Mucosa of gallbladder (tissue), 1 donor: ENCODE data around the gene THSD7B. TPM values are rescaled to one million over a fixed set of nuclear protein-coding genes. Genes with fewer than 3 reads are reported as not detected.

Experiments used
- DNase-seq: peaks from one replicate; pipeline ENCODE4 v3.0.0-alpha.2; 2020; ENCODE audit warnings: low spot score
- total RNA-seq: library from RNA; stranded (reverse); gene quantifications from one replicate; pipeline ENCODE4 v1.2.1, GENCODE V29; 2021
- donor health status: DM: no; HTN: no; CAD: no.

THSD7B gene
- total RNA-seq, 1 donor from 2014 or later: 0.75 TPM

DNA sequence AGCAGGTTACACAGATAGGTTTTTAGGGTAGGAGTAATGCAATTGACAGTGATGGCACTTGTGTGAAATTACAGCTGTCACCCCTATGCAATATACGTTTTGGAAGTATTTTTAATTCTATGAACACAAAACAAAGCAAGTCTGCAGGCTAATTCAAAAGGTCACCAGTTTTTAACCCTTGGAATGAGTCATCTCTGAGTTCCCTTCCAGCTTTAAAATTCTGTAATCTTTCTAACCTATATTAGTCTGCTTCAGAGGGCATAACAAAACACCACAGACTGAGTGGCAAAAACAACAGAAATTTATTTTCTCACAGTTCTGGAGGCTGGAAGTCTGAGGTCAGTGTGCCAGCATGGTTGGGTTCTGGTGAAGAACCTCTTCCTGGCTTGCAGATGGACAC is 602.0 kb downstream of the THSD7B start:
- no peak for DNase-seq

- no peak for DNase-seq
These were observed 603.8 kb downstream of the THSD7B start for GRCh38 chr2:137369106-137369505.

DNA sequence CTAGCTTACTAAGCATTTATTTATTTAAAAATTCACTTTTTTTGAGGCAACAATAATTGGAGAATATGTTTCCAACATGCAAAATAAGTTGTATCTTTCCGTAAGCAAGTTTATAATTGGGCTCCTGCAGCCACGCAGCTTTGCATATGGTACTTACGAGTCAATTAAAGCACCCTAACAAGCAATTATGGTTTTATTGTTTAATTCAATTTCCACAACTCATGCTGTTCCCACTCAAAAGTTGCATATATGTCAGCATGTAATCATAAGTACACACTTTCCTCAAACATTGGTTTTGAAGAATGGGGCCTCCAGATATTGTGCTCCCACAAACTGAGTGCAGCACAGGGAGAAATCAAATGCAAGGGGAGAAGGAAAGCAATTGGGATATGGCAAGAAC is 613.8 kb downstream of the THSD7B start:
- DNase-seq: no peak

DNA sequence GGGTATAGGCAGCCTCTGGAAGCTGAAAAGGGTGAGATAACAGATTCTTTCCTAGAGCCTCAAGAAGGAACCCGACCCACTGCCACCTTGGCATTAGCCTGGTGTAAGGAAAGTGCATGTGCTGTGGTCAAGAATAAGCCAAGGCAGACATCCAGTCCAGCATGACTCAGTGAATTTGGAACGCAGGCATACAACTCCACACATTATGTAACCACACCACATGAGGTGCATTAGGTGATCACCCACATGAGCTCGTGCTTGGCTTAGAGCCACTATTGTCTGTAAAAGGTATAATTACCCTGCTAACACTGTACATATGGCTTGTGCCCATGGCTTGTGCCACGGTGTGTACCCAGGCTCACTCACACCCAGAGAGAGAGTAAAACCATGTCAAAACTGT is 615.3 kb downstream of the THSD7B start:
- no peak for DNase-seq

DNA sequence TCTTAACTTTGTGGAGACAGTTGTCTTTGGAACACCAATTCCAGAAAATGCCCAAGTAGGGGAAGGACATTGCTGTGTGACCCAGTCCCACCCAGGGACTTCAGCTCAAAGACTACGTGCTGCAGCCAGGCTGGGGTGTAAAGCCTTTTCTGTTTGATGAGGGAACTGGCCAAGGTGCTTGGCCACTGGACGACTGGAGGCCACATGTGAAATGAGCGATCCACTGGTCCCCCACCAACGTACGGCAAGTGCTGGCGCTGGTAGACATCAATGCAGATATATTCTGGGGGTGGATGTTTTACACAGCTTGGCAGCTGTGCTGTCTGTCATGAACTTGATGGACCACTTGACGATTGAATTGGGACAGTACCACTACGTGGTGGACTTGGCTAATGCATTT is 616.4 kb downstream of the THSD7B start:
- no peak for DNase-seq

GRCh38 chr2:137383391-137383790 is 618.0 kb downstream of the THSD7B start:
- no peak for DNase-seq

DNA sequence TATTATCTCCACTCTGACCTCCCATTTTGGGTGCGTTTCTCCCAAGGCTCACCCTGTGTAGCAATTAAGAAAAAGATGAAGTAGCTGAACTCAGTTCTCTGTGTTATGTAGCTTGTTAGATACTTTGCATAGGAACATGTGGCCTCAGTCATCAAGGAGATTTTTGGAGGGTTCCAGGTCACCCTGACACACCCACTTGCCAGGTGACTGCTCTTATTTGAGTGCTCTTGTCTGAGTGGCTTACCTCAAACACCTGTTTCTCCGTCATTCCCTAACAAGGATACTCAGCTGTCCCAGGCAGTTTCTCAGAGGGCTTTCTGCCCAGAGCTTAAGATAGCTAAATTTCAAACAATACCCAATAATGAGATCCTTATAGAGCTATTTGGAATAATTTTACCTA is 621.7 kb downstream of the THSD7B start:
- no peak for DNase-seq

DNA sequence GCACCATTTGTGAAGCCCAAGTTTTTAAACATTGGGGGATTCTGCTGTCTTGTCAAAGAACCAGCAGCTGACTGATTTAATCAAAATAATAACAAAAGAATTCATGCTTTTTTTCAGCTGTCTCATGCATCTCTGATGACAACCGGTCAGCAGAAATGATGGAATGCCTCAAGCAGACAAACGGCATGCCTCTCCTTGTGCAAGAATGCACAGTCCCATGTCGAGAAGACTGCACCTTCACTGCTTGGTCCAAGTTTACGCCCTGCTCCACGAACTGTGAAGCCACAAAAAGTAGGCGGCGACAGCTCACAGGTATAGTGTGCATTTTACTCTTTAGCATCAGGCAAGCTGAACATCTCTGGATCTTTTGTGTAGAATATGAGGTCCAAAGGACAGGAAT is 640.2 kb downstream of the THSD7B start:
- no peak for DNase-seq

DNA sequence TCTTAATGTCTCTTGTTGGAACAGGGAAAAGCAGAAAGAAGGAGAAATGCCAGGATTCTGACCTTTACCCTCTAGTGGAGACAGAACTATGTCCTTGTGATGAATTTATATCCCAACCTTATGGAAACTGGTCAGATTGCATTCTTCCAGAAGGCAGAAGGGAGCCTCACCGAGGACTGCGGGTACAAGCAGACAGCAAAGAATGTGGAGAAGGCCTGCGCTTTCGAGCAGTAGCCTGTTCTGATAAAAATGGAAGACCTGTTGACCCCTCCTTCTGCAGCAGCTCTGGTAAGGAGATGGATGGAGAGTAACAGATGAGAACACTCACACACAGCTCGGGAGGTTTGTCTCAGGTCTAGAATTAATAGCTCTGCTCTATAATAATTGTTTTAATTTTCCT is 646.2 kb downstream of the THSD7B start:
- DNase-seq: no peak

DNA sequence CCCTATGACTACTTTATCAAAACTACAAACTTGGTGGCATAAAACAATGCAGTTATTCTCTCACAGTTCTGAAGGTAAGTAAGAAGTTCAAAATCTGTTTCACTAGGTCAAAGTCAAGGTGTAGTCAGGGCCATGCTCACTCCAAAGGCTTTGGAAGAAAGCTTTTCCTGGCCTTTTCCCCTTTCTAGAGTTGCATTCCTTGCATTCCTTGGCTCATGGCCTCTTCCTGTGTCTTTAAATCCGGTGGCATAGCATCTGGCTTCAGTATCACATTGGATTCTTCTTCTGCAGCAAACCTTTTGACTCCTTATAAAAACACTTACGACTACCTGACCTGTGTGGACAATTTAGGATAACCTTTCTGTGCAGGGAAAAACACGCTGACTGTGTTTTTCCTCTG is 655.4 kb downstream of the THSD7B start:
- no peak for DNase-seq

- DNase-seq: no peak
These were observed 669.8 kb downstream of the THSD7B start for GRCh38 chr2:137435162-137435561.

DNA sequence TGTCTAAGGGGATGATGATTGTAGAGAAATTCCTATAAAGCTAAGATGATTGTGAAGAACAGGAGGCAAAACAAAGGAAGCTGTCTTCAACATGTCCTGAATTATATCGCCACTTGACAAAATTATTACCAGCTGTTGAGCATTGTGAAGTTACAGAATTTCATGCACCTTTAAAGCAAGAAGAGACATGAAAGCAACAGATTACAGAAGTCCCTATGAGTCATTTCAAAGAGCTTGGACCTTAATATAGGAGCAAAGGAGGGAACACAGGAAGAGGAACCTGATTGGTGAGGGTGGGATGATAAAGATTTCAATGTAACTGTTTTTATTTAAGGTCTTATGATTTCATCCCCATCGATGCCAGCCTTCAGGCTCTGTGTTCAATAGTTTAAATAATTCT is 672.0 kb downstream of the THSD7B start:
- no peak for DNase-seq

DNA sequence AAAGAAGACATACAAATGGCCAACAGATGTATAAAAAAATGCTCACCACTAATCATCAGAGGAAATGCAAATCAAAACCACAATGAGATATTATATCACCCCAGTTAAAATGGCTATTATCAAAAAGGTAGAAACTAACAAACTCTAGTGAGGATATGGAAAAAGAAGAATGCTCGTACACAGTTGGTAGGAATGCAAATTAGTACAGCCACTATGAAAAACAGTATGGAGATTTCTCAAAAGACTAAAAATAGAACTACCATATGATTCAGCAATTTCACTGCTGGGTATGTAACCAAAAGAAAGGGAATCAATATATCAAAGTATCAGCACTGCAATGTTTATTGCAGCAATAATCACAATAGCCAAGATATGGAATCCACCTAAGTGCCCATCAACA is 679.6 kb downstream of the THSD7B start:
- no peak for DNase-seq

DNA sequence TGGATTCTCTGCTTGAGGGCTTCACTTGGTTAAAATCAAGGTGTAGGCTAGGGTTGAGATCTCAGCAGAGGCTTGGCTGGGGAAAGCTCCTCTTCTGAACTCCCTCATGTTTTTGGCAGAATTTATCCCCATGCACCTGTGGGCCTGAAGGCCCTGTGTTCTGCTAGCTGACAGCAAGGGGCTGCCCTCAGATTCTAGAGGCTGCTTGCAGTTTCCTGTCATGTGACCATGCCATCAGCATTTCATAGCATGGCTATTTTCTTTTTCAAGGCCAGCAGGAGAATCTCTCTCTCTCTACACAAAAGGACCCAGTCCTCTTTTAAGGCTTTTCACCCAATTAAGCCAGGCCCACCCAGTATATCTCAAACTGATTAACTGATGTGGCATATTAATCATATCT is 684.1 kb downstream of the THSD7B start:
- DNase-seq: no peak

GRCh38 chr2:137454886-137455285 is 689.5 kb downstream of the THSD7B start:
- DNase-seq: no peak

DNA sequence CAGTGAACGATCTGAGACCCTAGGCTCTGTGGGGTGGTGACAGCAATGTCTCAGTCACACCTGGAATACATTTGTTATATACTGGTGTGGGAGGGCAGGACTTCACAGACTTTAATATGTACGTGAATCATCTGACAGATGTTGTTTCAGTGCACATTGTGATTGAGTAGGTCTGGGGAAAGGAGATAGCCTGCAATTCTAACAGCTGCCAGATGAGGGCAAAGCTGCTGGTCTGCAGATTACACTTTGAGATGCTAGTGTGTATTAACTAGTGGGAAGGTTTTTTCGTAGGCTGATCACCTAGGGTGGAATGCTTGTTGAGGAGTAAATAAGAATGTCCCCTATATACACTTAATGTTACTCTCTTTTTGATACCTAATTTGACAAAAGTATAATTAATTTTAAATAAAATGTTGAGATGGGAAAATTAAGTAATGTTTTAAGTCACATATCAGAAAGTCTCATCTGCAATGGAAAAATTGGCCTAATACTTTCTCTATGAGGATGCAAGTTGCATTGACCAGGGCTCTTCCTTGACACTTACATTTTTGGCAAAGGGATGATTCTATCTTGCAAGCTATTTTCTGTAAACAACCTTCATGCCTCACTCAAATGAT is 702.0 kb downstream of the THSD7B start:
- DNase-seq: peak; percentile 14

DNA sequence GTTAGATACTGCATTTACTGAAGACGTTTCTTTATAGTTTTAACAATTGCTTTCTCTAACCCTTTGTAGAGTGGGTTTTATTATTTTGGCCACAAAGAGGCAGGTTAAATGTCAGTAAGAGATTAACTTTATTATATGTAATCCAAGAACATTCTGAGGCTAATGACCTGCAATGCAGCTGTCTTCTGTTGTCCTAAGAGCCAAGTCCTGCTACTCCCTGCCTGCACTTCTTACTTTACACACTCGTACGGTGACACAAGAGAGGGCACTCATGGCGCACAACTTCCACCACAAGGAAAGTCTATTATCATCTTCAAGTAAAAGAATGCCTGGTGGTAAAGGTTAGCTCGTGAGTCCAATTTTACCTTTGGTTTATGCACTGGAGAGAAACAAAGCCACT is 727.9 kb downstream of the THSD7B start:
- DNase-seq: no peak

GRCh38 chr2:137500599-137500998 is 735.3 kb downstream of the THSD7B start:
- no peak for DNase-seq

DNA sequence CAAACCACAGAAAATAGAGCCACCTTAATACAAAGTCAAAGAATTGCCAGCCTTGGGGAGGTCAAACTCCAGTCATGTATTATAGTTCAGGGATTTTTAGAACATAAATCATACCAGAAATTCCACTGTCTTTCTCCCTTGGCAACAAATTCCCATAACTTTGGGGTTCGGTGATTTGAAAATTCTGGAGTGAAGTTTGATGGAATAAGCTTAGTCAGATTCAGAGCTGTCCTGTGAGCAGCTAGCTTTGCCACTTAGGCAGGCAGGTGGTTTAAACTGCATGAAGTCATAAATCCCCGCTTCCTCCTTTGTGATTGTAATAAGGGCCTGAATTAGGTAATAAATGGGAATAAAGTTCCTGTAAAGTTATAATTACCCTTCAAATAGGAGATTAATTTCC is 741.9 kb downstream of the THSD7B start:
- DNase-seq: no peak

- DNase-seq: no peak
These were observed 743.5 kb downstream of the THSD7B start for GRCh38 chr2:137508739-137509384.

DNA sequence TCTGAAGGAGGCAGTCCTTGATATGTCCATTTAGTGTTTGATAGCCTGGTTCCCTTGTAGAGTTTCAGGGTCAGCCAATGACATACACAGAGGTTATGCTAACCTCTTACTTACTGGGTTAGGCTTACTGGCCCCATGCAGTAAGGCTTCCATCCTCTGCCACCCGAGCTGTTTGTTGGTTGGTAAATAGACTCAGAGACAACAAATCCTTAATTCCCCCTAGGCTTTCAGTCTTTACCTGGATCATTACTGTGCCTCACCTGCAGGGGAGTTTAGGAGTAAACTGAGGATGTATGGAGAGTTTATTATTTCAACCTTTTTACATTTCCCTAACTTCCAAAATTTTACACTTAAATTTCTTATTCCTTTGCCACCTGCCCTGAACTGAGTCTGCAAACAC is 746.2 kb downstream of the THSD7B start:
- no peak for DNase-seq

DNA sequence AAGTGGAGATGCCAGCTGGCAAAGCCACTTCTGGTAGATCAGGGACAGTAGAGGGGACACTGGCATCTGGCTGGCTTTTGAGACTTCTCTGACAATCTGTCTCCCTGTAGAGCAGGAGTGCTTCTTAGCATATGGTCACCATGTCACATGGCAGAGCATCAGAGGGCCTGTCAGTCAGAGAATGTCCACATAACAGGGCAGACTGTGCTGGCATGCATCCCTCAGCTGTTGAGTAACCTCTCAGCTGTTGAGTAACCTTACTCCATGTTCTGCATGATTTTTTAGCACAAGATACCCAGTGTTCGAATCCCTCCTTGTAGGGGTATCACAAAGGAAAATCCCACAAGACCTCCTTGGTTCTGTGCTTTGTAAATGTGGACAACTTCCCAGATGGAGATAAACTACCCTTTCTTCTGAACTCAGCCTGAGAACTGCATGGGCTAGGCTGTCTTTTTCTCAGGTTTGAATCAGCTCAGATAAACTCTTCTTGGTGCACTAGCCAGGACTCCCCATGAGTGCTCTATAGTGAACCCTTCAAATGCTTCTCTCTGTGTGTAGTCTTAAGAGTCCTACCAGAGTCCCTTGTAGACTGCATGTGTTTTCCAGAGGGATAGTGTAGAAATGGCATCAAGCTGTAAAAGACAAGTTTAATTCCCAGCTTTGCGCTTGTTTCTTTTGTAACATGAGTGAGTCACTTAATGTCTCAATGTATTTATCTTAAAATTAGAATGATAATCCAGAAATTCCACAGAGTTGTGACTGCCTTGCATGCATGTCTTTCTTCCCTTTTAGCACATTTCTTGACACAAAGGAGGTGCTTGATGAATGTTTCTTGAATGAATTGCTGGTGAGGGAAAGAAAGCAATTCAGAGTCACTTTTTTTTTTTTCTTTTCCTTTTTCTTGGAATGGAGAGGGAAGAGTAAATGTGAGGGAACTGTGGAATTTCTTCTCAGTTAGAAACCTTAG is 756.6 kb downstream of the THSD7B start:
- DNase-seq: no peak

DNA sequence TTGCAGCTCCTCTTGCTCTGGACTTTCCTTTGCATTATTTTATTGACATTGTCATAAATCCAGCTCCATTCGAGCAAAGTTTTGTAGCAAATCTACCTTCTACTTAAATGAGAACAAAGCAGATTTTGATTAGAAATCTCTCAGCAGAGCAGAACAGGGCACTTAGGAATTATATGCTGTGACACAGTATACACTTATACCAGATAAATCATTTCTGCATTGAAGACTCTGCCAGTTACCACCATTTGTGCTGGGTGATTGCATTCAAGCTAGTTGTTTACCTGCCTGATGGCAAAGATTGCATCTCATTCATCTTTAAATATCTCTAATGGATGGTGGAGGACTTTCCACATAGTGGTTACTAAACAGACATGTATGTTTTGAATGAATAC is 757.3 kb downstream of the THSD7B start:
- no peak for DNase-seq
